GM19438 (cell line): ENCODE data around the gene WDR27.
"Not testable (repeated sequence)": the region's sequence is repeated elsewhere in the genome, so short reads cannot be mapped to it uniquely, and the experiment has no call there.

Experiments
- ATAC-seq: cut with Tn5 transposase; IDR thresholded peaks from one replicate; pipeline ENCODE4 v1.9.1; 2021; ENCODE audit warnings: low read depth; ENCODE audit not compliant: unreplicated experiment

The WDR27 gene

DNA sequence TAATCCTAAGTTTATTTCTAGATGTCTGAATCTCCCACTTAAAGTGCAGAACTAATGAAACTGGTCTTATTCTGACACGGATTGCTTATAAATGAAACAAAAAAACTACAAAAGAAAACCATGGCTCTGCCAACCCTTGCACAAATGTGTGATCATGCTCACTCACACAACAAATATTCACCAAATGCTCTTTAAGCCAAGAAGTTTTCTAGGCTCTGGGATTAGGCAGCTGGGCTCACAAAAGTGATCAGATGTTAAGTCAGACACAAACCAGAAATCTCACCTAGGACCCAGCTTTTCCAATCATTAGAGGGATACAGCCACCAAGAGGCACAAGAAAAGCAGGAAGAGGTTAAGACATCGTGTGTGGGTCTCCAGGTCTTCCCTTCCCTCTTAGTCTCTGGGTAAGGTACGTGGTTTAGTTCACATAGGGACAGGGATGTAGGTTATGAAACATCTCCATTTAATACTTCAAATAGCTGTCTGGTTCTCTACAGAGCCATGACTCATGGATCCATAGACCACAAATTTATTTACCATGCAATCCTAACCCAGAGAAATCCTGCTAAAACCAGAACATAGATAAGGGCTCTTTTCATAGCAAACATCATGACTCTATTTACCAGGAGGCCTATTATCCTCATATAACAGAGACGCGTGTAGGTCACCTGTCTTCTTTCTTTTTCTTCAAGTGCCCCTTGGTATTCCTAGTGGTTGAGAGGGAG lies 165.2 kb downstream of the WDR27 start:
- ATAC-seq, result no peak

DNA sequence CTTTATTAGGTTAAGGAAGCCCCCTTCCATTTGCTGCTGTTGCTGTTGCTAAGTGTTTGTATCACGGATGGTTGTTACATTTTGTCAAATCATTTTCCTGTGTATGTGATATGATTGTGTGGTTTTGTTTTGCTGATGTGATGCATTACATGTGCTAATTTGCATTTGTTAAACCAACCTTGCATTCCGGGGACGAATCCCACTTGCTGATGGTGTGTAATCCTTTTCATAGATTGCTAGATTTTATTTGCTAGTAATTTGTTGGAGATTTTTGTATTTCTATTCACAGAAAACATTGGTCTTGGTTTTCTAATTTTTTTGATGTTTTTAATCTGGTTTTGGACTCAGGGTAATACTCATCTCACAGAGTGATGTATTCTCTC lies 167.8 kb downstream of the WDR27 start:
- ATAC-seq, result no peak

DNA sequence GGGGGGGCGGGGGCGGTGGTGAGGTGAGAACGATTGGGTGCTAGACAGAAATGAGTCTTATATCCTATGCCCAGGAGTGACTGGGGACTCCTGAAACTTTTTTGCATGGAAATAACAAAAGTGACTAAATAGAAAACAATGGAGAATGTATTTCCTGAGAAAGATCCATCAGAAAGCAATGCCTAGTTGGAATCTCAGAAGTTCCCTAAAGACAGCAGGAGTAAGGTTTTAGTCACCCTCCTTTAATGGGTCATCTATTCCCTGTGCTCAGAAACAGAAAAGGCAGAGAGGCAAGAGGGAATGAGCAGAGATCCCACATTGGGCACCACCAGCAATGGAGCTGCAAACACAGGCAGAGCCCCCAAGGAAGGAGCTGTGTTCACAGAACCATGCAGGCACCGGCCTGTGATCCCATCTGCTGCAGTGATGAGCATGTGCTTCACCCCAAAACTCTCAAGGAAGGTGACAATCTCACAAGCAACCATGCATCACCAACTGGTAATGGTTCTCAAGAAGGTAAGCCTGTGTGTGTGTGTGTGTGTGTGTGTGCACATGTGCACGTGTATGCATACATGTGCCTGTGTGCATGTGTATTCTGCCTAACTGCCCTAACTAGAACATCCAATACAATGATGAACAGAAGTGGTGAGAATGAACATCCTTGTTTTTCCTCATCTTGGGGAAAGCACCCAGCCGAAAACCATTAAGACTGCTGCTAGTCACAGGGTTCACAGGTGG lies 168.4 kb downstream of the WDR27 start:
- no peak for ATAC-seq

DNA sequence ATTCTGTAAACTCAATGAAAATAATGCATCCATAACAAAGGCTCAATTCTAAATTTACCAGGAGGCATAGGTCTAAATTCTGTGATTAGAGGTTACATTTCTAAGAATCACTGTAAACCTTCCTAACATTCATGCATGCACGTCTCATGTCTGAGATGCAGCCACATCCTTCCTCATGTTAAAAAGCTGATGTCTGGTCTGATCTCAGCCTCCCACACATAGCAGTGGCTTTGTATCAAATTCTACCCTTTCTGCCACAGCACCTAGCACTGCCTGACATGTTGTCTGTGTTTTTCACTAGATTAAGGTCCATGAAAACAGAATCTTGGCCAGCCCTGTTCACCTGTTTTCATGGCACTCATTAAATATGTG lies 171.1 kb downstream of the WDR27 start:
- ATAC-seq, result no peak

DNA sequence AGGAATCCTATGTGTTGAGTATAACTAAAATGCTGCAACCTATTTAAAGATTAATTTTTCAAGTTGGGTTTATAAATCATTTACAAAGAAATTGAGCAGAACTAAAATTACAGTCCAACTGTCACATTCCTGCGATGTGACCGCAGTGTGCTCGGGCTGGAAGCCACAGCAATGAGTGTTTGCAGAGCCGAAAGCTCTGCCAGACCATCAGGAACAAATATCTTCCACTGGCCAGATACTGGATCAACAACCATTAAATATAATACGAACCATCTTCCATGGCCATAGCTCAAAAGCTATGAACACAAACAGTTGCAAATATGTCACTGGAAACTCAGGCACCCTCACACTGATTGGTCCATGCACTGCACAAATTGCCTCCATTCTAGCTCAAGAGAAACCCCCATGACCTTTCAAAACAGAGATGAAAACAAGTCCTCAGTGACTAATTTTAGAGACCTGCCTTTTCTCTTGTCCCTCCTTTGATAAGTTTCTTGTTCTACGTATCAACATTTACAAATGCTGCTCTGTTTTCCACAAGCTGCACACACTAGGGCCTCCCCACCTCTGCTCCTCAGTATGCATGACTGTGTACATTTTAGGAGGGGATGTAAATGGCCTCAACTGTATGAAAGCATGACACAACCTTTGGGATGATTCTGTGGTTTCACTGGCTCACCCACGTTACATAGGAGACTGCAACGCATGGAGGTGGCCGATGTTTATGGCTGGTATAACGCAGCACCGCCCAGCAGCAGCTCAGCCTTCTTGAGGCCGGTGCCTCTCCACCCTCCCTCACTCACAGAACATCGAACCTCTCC lies 171.7 kb downstream of the WDR27 start:
- ATAC-seq, result no peak

DNA sequence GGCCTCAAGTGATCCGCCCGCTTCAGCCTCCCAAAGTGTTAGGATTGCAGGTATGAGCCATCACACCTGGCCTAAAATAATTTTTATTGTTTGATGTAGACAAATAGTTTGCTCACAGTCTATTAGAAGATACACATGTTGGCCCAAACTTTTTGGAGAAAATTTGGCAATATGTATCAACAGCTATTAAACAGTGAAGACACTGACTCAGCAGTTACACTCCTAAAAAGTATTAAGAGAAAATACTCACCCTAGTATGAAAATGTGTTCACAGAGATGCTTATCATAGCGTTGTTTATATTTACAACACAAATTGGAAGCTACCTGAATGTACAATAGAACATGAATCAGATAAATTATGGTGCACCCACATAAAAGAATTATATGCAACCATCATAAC lies 173.1 kb downstream of the WDR27 start:
- no peak for ATAC-seq

DNA sequence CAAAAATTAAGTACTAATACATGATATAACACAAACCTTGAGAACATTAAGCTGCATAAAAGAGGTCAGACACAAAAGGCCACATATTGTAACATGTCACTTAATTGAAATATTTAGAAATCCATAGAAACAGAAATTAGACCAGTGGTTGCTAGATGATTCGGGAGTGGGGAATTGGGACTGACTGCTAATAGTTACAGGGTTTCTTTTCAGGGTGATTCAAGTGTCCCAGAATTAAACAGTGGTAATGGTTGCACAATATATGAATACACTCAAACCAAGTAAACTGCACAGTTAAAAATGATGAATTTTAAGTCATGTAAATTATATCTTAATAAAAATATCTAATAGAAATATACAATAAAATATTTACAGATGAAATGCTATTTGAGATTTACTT lies 174.5 kb downstream of the WDR27 start:
- no peak for ATAC-seq

DNA sequence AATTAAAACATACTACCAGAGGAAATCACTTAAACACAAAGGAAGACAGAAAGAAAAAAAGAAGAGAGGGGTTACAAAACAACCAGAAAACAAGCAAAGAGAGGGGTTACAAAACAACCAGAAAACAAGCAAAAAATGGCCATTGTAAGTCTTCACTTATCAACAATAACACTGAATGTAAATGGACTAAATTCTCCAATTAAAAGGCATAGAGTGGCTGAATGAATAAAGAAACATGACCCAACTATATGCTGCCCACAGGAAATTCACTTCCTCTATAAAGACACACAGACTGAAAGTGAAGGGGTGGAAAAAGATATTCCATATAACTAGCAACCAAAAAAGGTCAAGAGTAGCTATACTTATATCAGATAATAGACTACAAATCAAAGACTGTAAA lies 180.0 kb downstream of the WDR27 start:
- no peak for ATAC-seq

DNA sequence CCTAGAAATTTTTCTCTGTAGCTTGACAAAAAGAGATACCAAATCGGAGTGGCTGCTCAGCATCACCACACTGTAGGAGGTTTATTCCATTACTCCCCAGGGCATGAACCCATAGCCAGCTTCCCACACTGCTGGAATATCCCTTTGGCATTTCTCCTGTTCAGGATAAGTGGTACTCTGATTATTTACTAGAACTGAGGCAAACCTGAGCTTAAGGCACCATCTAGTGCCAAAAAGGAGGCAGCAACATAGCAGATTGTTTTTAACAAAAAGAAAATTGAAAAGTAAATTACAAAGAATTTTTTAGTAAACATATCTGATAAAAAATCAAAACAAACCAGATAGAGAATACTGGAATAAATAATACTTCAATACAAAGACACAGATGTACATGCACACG lies 181.7 kb downstream of the WDR27 start:
- no peak for ATAC-seq

DNA sequence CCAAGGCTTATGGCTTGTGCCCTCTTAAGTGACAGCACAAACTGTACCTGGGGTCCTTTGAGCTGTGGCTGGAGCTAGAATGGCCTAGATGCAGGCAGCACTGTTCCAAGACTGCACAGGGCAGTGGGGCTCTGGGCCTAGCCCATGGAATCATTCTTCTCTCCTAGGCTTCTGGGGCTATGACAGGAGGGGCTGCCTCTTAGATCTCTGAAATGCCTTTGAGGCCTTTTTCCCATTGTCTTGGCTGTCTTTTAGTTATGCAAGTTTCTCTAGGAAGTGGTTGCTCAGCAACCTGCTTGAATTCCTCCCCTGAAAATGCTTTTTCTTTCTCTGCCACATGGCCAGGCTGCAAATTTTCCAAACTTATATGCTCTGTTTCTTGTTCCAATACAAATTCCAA lies 183.4 kb downstream of the WDR27 start:
- no peak for ATAC-seq

DNA sequence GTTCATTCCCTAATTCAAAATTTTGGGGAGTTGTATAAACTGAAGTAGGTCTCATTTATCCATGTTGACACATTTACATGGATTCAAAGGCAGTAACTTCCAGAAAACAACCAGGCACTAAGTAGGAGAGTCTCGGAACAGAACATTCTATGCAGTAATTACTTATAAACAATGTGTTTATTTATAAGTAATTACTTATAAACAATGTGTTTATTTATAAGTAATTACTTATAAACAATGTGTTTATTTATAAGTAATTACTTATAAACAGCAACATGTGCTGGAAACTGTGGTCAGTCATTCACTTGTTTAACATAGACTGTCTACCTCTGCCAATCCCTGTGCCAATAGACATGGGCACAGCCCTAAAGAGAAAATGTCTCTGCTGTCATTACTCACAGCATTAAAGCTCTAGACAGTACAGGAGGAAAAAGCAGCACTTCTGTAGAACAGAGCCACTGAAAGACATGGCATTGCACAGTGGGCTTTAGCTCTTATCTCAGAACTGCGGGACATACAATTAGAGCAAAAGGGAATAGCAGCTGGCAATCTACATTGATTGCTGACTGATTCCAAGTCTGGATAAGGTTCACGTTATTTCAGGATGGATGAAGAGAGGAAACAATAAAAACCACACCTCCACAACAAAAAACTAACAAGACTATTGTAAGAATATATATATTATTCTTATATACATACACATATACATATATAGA lies 188.2 kb downstream of the WDR27 start:
- ATAC-seq, result no peak

DNA sequence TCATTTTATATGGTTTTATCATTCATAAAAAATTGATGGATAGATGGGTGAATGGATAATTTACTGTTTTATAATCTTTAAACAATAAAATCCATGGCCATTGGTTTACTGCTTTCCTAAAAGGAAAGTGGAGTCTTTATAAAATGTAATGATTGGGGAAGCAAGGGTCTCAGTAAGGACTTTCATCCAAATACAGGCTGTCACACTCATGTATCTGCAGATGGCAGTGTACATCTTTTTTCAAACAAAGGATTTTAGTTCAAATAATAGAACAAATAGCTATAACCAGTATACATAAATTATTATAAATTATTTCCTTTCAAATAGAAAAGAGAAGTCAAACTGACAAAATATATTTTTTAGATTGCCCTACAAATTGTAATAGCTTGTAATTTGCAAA lies 190.0 kb downstream of the WDR27 start:
- not testable (repeated sequence) for ATAC-seq

DNA sequence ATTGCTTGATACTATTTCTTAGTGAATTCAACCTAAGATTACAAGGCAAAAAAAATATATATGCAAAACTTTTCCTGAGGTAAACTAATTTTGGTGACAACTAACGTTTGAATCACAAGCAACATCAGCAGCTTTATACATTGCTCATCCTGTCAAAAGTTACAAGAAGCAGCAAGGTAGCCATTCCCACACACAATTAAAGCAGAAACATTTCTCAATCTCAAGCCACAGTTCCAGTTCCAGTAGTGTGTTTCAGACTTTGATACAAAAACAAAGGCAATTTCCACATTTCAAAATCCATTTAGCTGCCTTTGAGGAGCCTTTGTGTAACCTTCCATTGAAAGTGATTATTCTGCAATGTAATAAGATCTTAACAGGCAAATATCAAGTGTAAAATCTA lies 191.0 kb downstream of the WDR27 start:
- no peak for ATAC-seq

DNA sequence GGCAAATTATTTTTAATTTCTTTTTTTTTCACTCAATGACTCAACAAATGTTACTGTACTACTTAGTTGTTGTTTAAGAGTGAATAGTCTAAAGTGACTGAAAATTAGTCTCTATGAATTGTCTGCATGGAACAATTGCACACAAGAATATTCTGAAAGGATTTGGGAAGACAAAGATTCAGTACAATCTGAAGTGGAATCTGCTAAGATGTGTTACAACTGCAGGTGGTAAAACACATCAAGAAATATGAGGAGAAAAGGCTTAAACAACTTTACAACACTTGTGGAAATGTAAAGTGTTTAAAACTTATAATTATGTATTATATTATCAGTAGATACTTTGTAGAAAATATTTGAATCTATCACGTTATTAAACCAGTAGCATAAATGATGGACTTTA lies 193.4 kb downstream of the WDR27 start:
- ATAC-seq, result no peak

DNA sequence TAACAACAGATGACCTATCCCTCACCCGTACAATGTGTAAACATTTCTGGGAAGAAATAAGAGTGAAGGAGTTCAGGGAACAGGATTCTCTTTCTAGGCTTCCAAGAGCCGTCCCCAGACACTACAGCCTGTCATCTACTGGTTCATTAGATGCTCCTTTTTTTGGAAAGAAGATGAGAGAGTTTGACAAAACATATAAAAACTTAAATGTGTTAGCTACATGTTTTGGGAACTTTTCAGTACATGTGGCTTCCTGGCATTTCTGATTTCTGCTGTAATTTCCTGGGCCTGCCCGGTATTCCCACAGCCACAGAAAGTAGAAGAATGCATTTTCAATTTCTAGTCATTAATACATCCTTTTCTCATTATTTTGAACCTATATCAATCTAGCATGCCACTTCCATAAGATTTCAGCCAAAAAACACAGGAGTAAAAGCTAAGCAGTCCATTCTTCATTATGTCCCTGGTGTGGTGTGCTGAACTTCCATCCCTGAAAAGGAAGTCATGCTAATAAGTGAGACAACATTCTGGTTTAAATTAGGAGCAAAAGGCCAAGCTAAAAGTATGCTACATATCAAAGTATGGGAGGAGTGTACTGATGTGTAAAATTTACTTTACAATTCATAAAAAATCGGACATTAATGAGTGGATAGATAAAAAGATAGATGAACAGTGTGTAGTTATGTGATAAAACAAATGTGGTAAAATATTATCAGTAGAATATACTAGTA lies 198.2 kb downstream of the WDR27 start:
- ATAC-seq, result no peak

DNA sequence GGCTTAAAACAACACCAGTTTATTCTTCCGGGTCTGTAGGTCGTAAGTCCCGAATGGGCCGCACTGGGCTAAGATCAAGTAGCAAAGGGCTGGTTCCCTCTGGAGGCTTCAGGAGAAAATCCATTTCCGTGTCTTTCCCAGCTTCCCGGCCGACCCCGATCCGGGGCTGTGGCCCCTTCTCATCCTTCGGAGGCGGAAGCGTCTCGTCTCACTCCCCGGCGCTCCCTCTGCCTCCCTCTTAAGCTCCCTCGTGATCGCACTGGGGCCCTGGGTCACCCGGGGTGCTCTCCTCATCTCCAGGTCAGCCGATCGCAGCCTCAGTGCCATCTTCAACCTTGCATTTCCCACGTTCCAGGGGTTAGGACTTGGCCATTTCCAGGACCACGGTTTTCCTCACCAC lies 199.4 kb downstream of the WDR27 start:
- ATAC-seq, result no peak

DNA sequence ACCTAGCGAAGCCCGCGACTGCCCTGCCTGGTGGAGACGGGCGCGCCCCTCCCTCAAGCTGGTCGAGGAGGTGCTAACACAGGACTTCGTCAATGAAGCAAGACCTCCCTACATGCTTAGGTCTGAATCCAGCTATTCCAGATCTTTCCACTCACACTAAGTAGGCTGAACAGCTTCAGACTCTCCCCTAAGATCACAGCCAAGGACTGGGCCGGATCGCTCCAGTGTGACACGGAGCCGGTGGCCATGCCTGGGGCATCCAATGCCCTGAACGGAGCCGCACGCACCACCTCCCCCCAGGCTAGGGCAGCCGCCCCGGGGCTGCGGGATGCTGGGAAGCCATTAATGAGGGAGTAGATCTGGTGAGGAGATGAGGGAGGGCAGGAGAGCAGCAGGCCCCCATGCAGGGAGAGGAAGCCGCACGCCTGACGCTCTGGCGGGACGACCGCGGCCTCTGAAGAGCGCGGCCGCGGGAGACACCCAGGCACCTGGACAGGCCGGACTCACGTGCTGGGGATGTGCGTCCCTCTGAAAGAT lies 200.0 kb downstream of the WDR27 start:
- ATAC-seq, result no peak

DNA sequence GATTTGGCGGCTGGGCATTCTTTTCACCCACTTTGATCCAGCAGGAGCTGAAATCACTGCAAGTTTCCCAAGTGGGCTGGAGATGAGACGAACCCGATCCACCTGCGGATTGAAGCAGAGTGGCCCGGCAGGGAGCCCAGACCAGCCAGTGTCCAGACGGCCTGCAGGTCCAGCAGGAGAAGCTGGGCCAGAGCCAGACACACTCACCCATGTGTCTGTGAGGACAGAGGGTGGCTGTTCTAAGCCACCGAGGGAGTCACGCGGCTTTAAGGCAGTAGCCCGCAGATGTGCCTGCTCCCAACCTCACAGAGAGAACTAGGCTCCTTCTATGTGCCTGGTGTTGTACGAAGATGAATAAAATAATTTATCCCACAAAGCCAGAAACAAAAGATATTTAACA lies 200.7 kb downstream of the WDR27 start:
- no peak for ATAC-seq

DNA sequence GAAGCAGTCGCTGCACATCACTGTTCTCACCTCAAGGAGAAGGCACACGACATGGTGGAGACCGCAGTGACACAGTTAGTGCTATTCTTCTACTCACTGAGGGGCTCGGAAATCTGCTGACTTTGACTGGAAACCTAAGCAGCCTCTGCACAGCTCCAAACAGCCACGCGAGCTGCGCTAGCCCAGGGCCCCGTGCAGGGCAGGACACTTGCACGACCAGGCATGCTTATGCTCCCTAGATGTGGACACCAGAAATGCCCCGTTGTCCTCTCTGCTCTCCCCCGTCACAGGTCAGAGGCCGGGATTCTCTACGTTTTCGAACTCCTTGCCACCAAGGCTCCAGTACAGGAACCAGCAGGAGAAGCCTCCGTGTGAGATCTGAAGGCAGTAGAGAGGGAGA lies 201.1 kb downstream of the WDR27 start:
- no peak for ATAC-seq

DNA sequence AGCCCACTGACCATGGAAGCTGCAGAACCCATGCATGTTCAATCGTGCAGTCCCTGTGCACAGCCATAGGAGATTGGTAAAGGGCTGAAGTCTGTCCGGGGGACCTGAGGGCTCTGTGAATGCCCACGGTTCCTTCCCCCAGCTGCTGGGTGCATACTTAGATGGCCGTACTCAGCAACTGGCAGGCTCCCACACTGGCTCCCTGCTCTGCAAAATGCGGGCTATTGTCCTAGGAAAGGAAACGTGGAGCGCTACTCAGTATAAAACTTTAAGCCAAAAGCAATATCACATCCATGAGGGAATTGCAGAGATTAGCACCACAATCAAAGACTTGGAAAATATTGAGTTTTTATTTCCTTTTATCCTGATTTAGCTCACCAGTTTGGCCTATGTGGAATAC lies 202.0 kb downstream of the WDR27 start:
- ATAC-seq, result no peak
